GM18861 (cell line): ENCODE results near the gene GTF3C2.
"Not testable (repeated sequence)": the region's sequence is repeated elsewhere in the genome, so short reads cannot be mapped to it uniquely, and the experiment has no call there.

Experiments
- ATAC-seq: cut with Tn5 transposase; IDR thresholded peaks from one replicate; pipeline ENCODE4 v1.9.1; 2021; ENCODE audit not compliant: unreplicated experiment

GTF3C2 gene

GRCh38 chr2:27322301-27322765 lies 34.2 kb downstream of the GTF3C2 start:
- no peak for ATAC-seq

- no peak for ATAC-seq
Observed at GRCh38 chr2:27320958-27321543, 35.5 kb downstream of the GTF3C2 start.

GRCh38 chr2:27319839-27320238 lies 36.7 kb downstream of the GTF3C2 start:
- ATAC-seq, result not testable (repeated sequence)

GRCh38 chr2:27316655-27317412 lies 39.7 kb downstream of the GTF3C2 start:
- ATAC-seq, result no peak

GRCh38 chr2:27315122-27315521 lies 41.4 kb downstream of the GTF3C2 start:
- no peak for ATAC-seq

- ATAC-seq, result no peak
Observed at GRCh38 chr2:27314709-27315108, 41.9 kb downstream of the GTF3C2 start.

- no peak for ATAC-seq
Observed at GRCh38 chr2:27313882-27314645, 42.5 kb downstream of the GTF3C2 start.

- no peak for ATAC-seq
Observed at GRCh38 chr2:27312152-27312551, 44.4 kb downstream of the GTF3C2 start.

- no peak for ATAC-seq
Observed at GRCh38 chr2:27309651-27310050, 46.9 kb downstream of the GTF3C2 start.

- no peak for ATAC-seq
Observed at GRCh38 chr2:27308359-27308881, 48.1 kb downstream of the GTF3C2 start, which contains the start of gene UCN. UCN (minus strand) TSS chr2:27308445; CDS start chr2:27307895, 550 bp downstream.

GRCh38 chr2:27307545-27308358 lies 48.8 kb downstream of the GTF3C2 start:
- no peak for ATAC-seq

- no peak for ATAC-seq
Observed at GRCh38 chr2:27307287-27307544, 49.3 kb downstream of the GTF3C2 start.

- no peak for ATAC-seq
Observed at GRCh38 chr2:27306573-27307286, 49.8 kb downstream of the GTF3C2 start.

- ATAC-seq, result no peak
Observed at GRCh38 chr2:27306136-27306535, 50.4 kb downstream of the GTF3C2 start.

- no peak for ATAC-seq
Observed at GRCh38 chr2:27305516-27305915, 51.0 kb downstream of the GTF3C2 start.

GRCh38 chr2:27304488-27305240 lies 51.9 kb downstream of the GTF3C2 start:
- ATAC-seq, result no peak

GRCh38 chr2:27303093-27304025 lies 53.2 kb downstream of the GTF3C2 start:
- no peak for ATAC-seq

GRCh38 chr2:27300606-27301005 lies 56.0 kb downstream of the GTF3C2 start:
- ATAC-seq, result not testable (repeated sequence)
